Measurements from ENCODE around the gene CD151.
A peak's percentile ranks its signal among the peaks of the same experiment; 100 is the strongest.

Gene CD151

GRCh38 chr11:792535-792821, 40.3 kb upstream of the CD151 start:
- Histone ChIP-seq H3K27ac (ENCODE audit: low read length) (no peak overlapping the region), H3K27me3 (ENCODE audit: low read depth, low read length) (peaks cover 7% of the 10 kb centered on the region), H3K4me3 (ENCODE audit: low read depth in 1 of 2, low read length in 2 of 2) (no peak overlapping the region), H3K36me3 (ENCODE audit: control insufficient read depth in 1 of 2, insufficient read depth in 2 of 2, low read length in 2 of 2) (peaks cover 0 to 20% of the 10 kb centered on the region in 2 donors), H3K9me3 (ENCODE audit: control insufficient read depth in 1 of 2, low read length in 2 of 2) (no peaks in the 10 kb centered on the region), H3K4me1 (ENCODE audit: control insufficient read depth in 1 of 2, insufficient read depth in 2 of 2, low read length in 2 of 2) (peaks cover 7 to 34% of the 10 kb centered on the region in 2 donors)

- Histone ChIP-seq H3K27ac (ENCODE audit: low read length) (no peak overlapping the region), H3K27me3 (ENCODE audit: low read depth, low read length) (peaks cover 7% of the 10 kb centered on the region), H3K4me3 (ENCODE audit: low read depth in 1 of 2, low read length in 2 of 2) (no peak overlapping the region), H3K4me1 (ENCODE audit: control insufficient read depth in 1 of 2, insufficient read depth in 2 of 2, low read length in 2 of 2) (peaks cover 7 to 34% of the 10 kb centered on the region in 2 donors), H3K36me3 (ENCODE audit: control insufficient read depth in 1 of 2, insufficient read depth in 2 of 2, low read length in 2 of 2) (peaks cover 0 to 20% of the 10 kb centered on the region in 2 donors), H3K9me3 (ENCODE audit: control insufficient read depth in 1 of 2, low read length in 2 of 2) (no peaks in the 10 kb centered on the region)
Measured at GRCh38 chr11:792873-793272, 39.9 kb upstream of the CD151 start.

GRCh38 chr11:793556-793955, 39.2 kb upstream of the CD151 start:
- Histone ChIP-seq H3K27ac (ENCODE audit: low read length) (no peak overlapping the region), H3K27me3 (ENCODE audit: low read depth, low read length) (peaks cover 7% of the 10 kb centered on the region), H3K4me3 (ENCODE audit: low read depth in 1 of 2, low read length in 2 of 2) (no peak overlapping the region), H3K36me3 (ENCODE audit: control insufficient read depth in 1 of 2, insufficient read depth in 2 of 2, low read length in 2 of 2) (peaks cover 0 to 20% of the 10 kb centered on the region in 2 donors), H3K4me1 (ENCODE audit: control insufficient read depth in 1 of 2, insufficient read depth in 2 of 2, low read length in 2 of 2) (peaks cover 7 to 37% of the 10 kb centered on the region in 2 donors), H3K9me3 (ENCODE audit: control insufficient read depth in 1 of 2, low read length in 2 of 2) (no peaks in the 10 kb centered on the region)

- H3K27me3 ChIP-seq (ENCODE audit: low read depth, low read length) = peaks cover 5% of the 10 kb centered on the region
- H3K27ac ChIP-seq (ENCODE audit: low read length) = no peak overlapping the region
- H3K4me1 ChIP-seq (ENCODE audit: control insufficient read depth in 1 of 2, insufficient read depth in 2 of 2, low read length in 2 of 2) = peaks cover 7 to 34% of the 10 kb centered on the region in 2 donors
- H3K36me3 ChIP-seq (ENCODE audit: control insufficient read depth in 1 of 2, insufficient read depth in 2 of 2, low read length in 2 of 2) = peaks cover 0 to 20% of the 10 kb centered on the region in 2 donors
- H3K9me3 ChIP-seq (ENCODE audit: control insufficient read depth in 1 of 2, low read length in 2 of 2) = no peaks in the 10 kb centered on the region
- H3K4me3 ChIP-seq (ENCODE audit: low read depth in 1 of 2, low read length in 2 of 2) = no peak overlapping the region
Measured at GRCh38 chr11:794013-794765, 38.6 kb upstream of the CD151 start.

GRCh38 chr11:794766-795633, 37.8 kb upstream of the CD151 start:
- no peaks in the 10 kb centered on the region for H3K27me3 ChIP-seq (ENCODE audit: low read depth, low read length)
- no peak overlapping the region for H3K27ac ChIP-seq (ENCODE audit: low read length)
- H3K4me3 ChIP-seq (ENCODE audit: low read depth in 1 of 2, low read length in 2 of 2) = peak overlapping the region in 1 of 2 donors; percentile 88
- H3K4me1 ChIP-seq (ENCODE audit: control insufficient read depth in 1 of 2, insufficient read depth in 2 of 2, low read length in 2 of 2) = peaks cover 7 to 29% of the 10 kb centered on the region in 2 donors
- H3K9me3 ChIP-seq (ENCODE audit: control insufficient read depth in 1 of 2, low read length in 2 of 2) = no peaks in the 10 kb centered on the region
- H3K36me3 ChIP-seq (ENCODE audit: control insufficient read depth in 1 of 2, insufficient read depth in 2 of 2, low read length in 2 of 2) = peaks cover 0 to 21% of the 10 kb centered on the region in 2 donors

GRCh38 chr11:795634-796564, 36.9 kb upstream of the CD151 start:
- peak overlapping the region; percentile 85 for H3K27ac ChIP-seq (ENCODE audit: low read length)
- no peaks in the 10 kb centered on the region for H3K9me3 ChIP-seq (ENCODE audit: control insufficient read depth in 1 of 2, low read length in 2 of 2)
- H3K36me3 ChIP-seq (ENCODE audit: control insufficient read depth in 1 of 2, insufficient read depth in 2 of 2, low read length in 2 of 2) = peaks cover 0 to 30% of the 10 kb centered on the region in 2 donors
- peak overlapping the region; percentile 80 to 88 for H3K4me3 ChIP-seq (ENCODE audit: low read depth in 1 of 2, low read length in 2 of 2)
- peaks cover 7 to 29% of the 10 kb centered on the region in 2 donors for H3K4me1 ChIP-seq (ENCODE audit: control insufficient read depth in 1 of 2, insufficient read depth in 2 of 2, low read length in 2 of 2)
- H3K27me3 ChIP-seq (ENCODE audit: low read depth, low read length) = no peaks in the 10 kb centered on the region

- H3K27me3 ChIP-seq (ENCODE audit: low read depth, low read length) = no peaks in the 10 kb centered on the region
- H3K4me3 ChIP-seq (ENCODE audit: low read depth in 1 of 2, low read length in 2 of 2) = peak overlapping the region; percentile 80 to 88
- H3K9me3 ChIP-seq (ENCODE audit: control insufficient read depth in 1 of 2, low read length in 2 of 2) = no peaks in the 10 kb centered on the region
- peaks cover 0 to 34% of the 10 kb centered on the region in 2 donors for H3K36me3 ChIP-seq (ENCODE audit: control insufficient read depth in 1 of 2, insufficient read depth in 2 of 2, low read length in 2 of 2)
- H3K27ac ChIP-seq (ENCODE audit: low read length) = peak overlapping the region; percentile 85
- peaks cover 7 to 29% of the 10 kb centered on the region in 2 donors for H3K4me1 ChIP-seq (ENCODE audit: control insufficient read depth in 1 of 2, insufficient read depth in 2 of 2, low read length in 2 of 2)
Measured at GRCh38 chr11:796565-797295, 36.0 kb upstream of the CD151 start.

GRCh38 chr11:797296-798092, 35.3 kb upstream of the CD151 start:
- Histone ChIP-seq H3K4me1 (ENCODE audit: control insufficient read depth in 1 of 2, insufficient read depth in 2 of 2, low read length in 2 of 2) (peaks cover 7 to 29% of the 10 kb centered on the region in 2 donors), H3K36me3 (ENCODE audit: control insufficient read depth in 1 of 2, insufficient read depth in 2 of 2, low read length in 2 of 2) (peaks cover 0 to 31% of the 10 kb centered on the region in 2 donors), H3K4me3 (ENCODE audit: low read depth in 1 of 2, low read length in 2 of 2) (peak overlapping the region; percentile 80 to 88), H3K27me3 (ENCODE audit: low read depth, low read length) (no peaks in the 10 kb centered on the region), H3K9me3 (ENCODE audit: control insufficient read depth in 1 of 2, low read length in 2 of 2) (no peaks in the 10 kb centered on the region), H3K27ac (ENCODE audit: low read length) (peak overlapping the region; percentile 85)

GRCh38 chr11:798093-798713, 34.5 kb upstream of the CD151 start, which contains the start of gene SLC25A22:
TSS of gene SLC25A22 (minus strand) at chr11:798281. CDS start at chr11:795006, 3,275 bp downstream.
- Histone ChIP-seq H3K4me3 (ENCODE audit: low read depth in 1 of 2, low read length in 2 of 2) (peak within 1 kb of the TSS; percentile 80 to 88), H3K4me1 (ENCODE audit: control insufficient read depth in 1 of 2, insufficient read depth in 2 of 2, low read length in 2 of 2) (peaks cover 7 to 29% of the 10 kb centered on the region in 2 donors), H3K9me3 (ENCODE audit: control insufficient read depth in 1 of 2, low read length in 2 of 2) (no peaks in the 10 kb centered on the region), H3K36me3 (ENCODE audit: control insufficient read depth in 1 of 2, insufficient read depth in 2 of 2, low read length in 2 of 2) (peaks cover 0 to 28% of the 10 kb centered on the region in 2 donors), H3K27me3 (ENCODE audit: low read depth, low read length) (no peaks in the 10 kb centered on the region), H3K27ac (ENCODE audit: low read length) (peak within 1 kb of the TSS; percentile 85)

Measured in muscle layer of duodenum (tissue), 2 donors.